Tracheal epithelial cell (primary cell): Measurements from ENCODE around the gene C12orf57. TPM values are rescaled to one million over a fixed set of nuclear protein-coding genes. Genes with fewer than 3 reads are reported as not detected.

Source experiments
- total RNA-seq: library from RNA; depleted of rRNA; stranded (reverse); fragments of >200 nt; gene quantifications from 2 replicates; pipeline ENCODE4 v1.2.1, GENCODE V29; 2014

The C12orf57 gene, protein sequence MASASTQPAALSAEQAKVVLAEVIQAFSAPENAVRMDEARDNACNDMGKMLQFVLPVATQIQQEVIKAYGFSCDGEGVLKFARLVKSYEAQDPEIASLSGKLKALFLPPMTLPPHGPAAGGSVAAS
- 86.0 and 133 TPM in 2 replicates for total RNA-seq

DNA sequence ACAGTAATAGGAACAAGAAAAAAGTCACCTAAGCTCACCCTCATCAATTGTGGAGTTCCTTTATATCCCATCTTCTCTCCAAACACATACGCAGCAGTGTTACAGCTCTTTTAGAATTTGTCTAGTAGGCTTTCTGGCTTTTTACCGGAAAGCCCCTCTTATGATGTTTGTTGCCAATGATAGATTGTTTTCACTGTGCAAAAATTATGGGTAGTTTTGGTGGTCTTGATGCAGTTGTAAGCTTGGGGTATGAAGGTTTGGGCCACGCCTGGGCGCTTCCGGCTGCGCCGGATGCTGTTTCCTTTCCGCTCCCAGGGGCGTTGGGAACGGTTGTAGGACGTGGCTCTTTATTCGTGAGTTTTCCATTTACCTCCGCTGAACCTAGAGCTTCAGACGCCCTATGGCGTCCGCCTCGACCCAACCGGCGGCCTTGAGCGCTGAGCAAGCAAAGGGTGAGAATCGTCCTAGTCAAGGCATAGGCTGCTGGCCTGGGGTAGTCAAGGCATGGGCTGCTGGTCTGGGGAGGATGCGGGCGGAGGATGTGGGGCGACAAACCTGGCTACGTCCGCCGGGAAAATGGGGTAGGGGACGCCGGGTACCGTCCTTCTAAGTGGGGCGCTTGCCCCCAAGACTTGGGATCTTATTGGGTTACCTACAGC lies at the start of gene C12orf57, which contains the start of gene RNU7-1:
Gene C12orf57 (plus strand): TSS at position 301 of the 659 bp plus-strand sequence. CDS start 100 bp downstream, at position 401.
Gene RNU7-1 (plus strand): TSS at position 95 of the 659 bp plus-strand sequence.

DNA sequence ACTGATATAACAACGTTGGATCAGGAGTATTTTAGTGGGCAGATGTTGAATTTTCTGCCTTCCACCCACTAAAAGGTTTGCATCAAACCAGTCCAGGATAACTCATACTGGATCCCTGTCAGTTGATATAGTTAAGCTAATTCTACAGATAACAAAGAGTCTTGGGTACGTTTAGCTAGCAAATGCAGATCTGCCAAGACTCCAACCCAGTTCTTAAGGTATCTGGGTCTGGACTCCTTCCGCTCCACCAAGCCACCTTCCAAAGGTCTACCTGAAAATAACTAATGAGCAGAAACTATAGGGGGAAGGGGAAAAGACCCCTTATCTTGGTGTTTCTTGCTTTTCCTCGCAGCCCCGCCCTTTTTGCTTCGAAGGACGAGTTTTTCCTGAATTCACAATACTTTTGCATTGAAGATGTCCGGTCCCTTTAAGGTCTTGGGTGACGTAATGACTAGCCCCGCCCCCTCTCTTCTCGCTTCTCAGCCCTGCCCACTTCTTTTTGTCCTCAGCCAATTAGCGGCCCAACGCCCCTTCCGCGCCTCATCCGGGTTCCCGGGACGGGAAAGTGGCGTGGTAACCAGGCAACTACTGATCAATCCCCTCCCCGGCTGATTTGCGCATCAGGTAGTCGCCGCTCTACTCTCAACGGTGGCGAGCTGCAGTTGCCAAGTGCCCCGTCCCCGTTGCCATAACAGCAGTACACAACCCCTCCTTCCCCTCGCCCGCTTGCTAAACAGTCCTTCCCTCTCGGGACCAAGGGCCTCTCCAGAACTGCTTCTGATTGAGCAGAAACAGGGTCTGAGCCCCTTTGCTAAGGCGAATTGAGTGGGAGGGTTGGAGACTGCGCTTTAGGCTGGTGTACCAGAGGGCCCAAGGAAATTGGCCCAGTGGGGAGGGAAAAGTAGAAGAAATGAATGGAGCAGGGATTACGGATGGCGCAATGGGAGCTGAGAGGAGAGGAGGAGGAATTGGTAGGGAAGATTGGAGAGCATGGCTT lies 39.2 kb upstream of the C12orf57 start, which contains the start of gene LRRC23:
Gene LRRC23 (plus strand): TSS at position 543 of the 997 bp plus-strand sequence. CDS start 812 bp downstream, outside the sequence.

DNA sequence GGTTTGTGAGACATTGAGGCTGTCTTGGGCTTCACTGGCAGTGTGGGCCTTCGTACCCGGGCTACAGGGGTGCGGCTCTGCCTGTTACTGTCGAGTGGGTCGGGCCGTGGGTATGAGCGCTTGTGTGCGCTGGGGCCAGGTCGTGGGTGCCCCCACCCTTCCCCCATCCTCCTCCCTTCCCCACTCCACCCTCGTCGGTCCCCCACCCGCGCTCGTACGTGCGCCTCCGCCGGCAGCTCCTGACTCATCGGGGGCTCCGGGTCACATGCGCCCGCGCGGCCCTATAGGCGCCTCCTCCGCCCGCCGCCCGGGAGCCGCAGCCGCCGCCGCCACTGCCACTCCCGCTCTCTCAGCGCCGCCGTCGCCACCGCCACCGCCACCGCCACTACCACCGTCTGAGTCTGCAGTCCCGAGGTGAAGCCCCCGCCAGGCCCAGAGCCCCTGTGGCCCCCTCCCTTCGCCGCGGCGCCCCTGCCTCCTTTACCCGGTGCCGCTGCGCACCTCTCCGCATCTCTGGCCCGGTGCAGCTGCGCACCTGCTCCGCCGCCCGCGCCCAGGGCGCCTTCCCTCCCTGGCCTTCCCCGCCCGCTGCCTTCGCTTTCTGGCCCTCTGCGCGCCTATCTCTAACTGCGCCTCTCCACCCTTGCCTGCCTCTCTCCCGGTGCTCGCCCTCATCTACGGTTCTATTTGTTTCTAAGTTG lies 29.4 kb upstream of the C12orf57 start, which contains the start of gene ENO2:
Gene ENO2 (plus strand): TSS at position 335 of the 701 bp plus-strand sequence. CDS start 1,253 bp downstream, outside the sequence.

DNA sequence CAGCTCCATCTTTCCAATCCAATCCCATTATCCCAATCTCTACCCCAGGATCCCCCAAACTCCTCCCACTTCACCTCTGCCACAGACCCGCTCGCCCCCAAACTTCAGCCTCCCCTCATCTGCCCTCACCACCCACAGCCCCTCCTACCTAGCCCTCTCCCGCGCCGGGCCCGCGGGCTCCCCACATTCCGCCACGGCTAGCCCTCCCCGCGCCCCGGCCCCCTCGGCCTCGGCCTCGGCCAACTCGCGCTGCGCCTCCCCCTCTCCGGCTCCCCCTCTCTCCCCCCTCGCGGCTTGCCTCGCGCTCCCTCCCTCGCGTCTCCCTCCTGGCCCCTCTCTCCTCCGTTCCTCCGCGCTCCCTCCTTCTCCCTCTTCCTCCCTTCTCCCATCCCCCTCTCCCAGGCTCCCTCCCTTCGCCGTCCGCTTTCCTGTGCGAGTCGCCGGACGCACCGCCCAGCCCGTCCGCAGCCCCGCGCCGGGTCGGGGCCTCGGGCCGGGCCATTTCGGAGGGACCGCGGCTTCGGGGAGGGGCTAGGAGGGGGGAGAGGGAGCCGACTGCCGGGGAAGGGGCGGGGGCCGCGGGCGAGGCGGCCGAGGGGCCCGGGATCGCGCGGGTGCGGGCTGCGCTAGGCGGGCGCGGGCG lies 16.3 kb upstream of the C12orf57 start, which contains the start of gene ATN1:
Gene ATN1 (plus strand): TSS at position 581 of the 643 bp plus-strand sequence. CDS start 6,043 bp downstream, outside the sequence.

DNA sequence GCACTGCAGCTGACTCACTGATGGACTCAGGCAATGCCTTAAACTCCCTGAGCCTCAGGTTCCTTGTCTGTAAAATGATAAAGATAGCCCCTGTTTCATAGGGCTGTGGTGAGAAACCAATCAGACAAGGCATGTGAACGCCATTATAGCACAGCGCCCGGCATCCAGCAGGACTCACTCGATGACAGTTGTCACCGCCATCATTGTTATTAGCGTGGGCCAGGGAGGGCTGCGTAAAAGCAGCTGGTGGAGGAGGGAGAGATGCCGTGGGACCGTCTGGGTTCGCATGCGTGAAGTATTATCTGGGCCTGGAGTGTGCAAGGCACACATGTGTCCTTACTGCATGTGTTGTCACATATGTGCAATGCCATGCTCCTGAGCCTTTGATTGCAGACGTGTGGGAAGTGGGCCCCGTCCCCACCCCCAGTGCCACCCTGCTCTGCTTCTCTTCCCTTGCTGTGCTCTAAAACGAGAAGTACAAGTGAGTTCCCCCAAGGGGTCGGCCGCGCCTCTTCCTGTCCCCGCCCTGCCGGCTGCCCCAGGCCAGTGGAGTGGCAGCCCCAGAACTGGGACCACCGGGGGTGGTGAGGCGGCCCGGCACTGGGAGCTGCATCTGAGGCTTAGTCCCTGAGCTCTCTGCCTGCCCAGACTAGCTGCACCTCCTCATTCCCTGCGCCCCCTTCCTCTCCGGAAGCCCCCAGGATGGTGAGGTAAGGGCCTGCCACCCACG lies 7.2 kb downstream of the C12orf57 start, which contains the start of gene PTPN6:
Gene PTPN6 (plus strand): TSS at position 546 of the 730 bp plus-strand sequence. CDS start 157 bp downstream, at position 703.

Other genes with a start within 250 kb of the C12orf57 start
- gene PIANP, start 243.2 kb upstream of the C12orf57 start, total RNA-seq, result not detected in 2 replicates
- gene COPS7A, start 220.0 kb upstream of the C12orf57 start, total RNA-seq, result 56.6 and 68.8 TPM in 2 replicates
- 176 and 190 TPM in 2 replicates for gene MLF2, start 190.9 kb upstream of the C12orf57 start, total RNA-seq
- gene PTMS, start 177.7 kb upstream of the C12orf57 start, total RNA-seq, result 17.7 and 26.0 TPM in 2 replicates
- gene LAG3, start 171.5 kb upstream of the C12orf57 start, total RNA-seq, result 0.24 TPM in 1 of 2 replicates, not detected in the other
- gene CD4, start 154.5 kb upstream of the C12orf57 start, total RNA-seq, result not detected in 2 replicates
- 0.72 TPM in 1 of 2 replicates, not detected in the other for gene GPR162, start 122.2 kb upstream of the C12orf57 start, total RNA-seq
- gene P3H3, start 115.6 kb upstream of the C12orf57 start, total RNA-seq, result 22.2 and 39.3 TPM in 2 replicates
- 0.24 TPM in 1 of 2 replicates, not detected in the other for gene GNB3, start 103.1 kb upstream of the C12orf57 start, total RNA-seq
- gene CDCA3, start 92.7 kb upstream of the C12orf57 start, total RNA-seq, result under 0.01 and 2.4 TPM in 2 replicates
- 61.2 and 83.4 TPM in 2 replicates for gene USP5, start 91.9 kb upstream of the C12orf57 start, total RNA-seq
- gene TPI1, start 76.5 kb upstream of the C12orf57 start, total RNA-seq, result 1,092 and 1,488 TPM in 2 replicates
- gene SPSB2, start 70.7 kb upstream of the C12orf57 start, total RNA-seq, result 7.2 and 7.7 TPM in 2 replicates
- 11.3 and 11.7 TPM in 2 replicates for gene LRRC23, start 39.2 kb upstream of the C12orf57 start, total RNA-seq
- 6.6 and 31.1 TPM in 2 replicates for gene ENO2, start 29.4 kb upstream of the C12orf57 start, total RNA-seq
- 6.3 and 12.8 TPM in 2 replicates for gene ATN1, start 16.1 kb upstream of the C12orf57 start, total RNA-seq
- gene RNU7-1, start 206 bp upstream of the C12orf57 start, total RNA-seq, result not detected in 2 replicates
- 8.9 and 13.0 TPM in 2 replicates for gene PTPN6, start 7.3 kb downstream of the C12orf57 start, total RNA-seq
- gene PHB2, start 26.6 kb downstream of the C12orf57 start, total RNA-seq, result 218 and 285 TPM in 2 replicates
- 68.8 and 101 TPM in 2 replicates for gene EMG1, start 26.9 kb downstream of the C12orf57 start, total RNA-seq
- 5.5 and 6.2 TPM in 2 replicates for gene LPCAT3, start 74.5 kb downstream of the C12orf57 start, total RNA-seq
- gene C1S, start 116.7 kb downstream of the C12orf57 start, total RNA-seq, result 1.1 and 11.6 TPM in 2 replicates
- 1.1 and 8.0 TPM in 2 replicates for gene C1R, start 148.4 kb downstream of the C12orf57 start, total RNA-seq
- 16.4 and 18.3 TPM in 2 replicates for gene C1RL, start 165.2 kb downstream of the C12orf57 start, total RNA-seq
- gene RBP5, start 184.9 kb downstream of the C12orf57 start, total RNA-seq, result not detected in 2 replicates
- gene CLSTN3, start 186.3 kb downstream of the C12orf57 start, total RNA-seq, result 8.7 and 17.4 TPM in 2 replicates
- 30.7 and 31.6 TPM in 2 replicates for gene PEX5, start 245.7 kb downstream of the C12orf57 start, total RNA-seq